Adrenal gland (tissue), 5 donors: ENCODE results near the gene TIFAB.

Experiments used
- POLR2A ChIP-seq, 2 donors: fragments of 450-650 bp; IDR thresholded peaks; one replicate each; pipeline ENCODE4 v1.6.1; 2017; ENCODE audit warnings: antibody characterized with exemption in 2 of 2, mild to moderate bottlenecking in 2 of 2, moderate library complexity in 1 of 2
- TF ChIP-seq, protein P1 (sequence below), 6 experiments: fragments of 450-650 bp in 4 of 6; fragments of 200-600 bp in 2 of 6; sonication (generic) in 1 of 6; IDR thresholded peaks; 1 replicate in 5 of 6; 2 replicates in 1 of 6; pipeline versions ENCODE4 v1.5.1 to v1.8.0; 2016 to 2021; ENCODE audit warnings: antibody characterized with exemption in 6 of 6, mild to moderate bottlenecking in 2 of 6, moderate library complexity in 1 of 6
- donor health status: DM: no; HTN: no; CAD: no.

DNA sequence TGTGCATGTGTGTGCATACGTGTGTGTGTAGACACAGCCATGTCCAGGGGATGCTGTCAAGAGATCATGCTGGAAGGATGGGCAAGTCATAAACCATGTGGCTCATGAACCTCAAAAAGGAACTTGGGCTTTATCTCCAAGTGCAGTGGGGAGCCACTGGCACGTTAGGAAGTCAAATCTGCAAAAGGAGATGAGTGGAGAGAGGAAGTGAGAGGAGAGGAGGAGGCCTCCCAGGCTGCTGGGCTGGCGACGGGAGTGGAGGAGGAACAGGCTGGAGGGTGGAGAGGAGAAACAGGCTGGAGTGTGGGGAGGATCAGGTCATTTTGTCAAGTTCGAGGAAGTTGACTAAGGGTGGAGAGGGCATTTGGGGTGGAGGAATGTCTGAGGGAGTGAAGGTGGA is 29.2 kb upstream of the TIFAB start:
- TF ChIP-seq, protein P1, sequence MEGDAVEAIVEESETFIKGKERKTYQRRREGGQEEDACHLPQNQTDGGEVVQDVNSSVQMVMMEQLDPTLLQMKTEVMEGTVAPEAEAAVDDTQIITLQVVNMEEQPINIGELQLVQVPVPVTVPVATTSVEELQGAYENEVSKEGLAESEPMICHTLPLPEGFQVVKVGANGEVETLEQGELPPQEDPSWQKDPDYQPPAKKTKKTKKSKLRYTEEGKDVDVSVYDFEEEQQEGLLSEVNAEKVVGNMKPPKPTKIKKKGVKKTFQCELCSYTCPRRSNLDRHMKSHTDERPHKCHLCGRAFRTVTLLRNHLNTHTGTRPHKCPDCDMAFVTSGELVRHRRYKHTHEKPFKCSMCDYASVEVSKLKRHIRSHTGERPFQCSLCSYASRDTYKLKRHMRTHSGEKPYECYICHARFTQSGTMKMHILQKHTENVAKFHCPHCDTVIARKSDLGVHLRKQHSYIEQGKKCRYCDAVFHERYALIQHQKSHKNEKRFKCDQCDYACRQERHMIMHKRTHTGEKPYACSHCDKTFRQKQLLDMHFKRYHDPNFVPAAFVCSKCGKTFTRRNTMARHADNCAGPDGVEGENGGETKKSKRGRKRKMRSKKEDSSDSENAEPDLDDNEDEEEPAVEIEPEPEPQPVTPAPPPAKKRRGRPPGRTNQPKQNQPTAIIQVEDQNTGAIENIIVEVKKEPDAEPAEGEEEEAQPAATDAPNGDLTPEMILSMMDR (IDR thresholded peaks at IDR 0.05) = no peak
- no peak for TF ChIP-seq POLR2A (IDR thresholded peaks at IDR 0.05)
